NT2/D1 (cell line): ENCODE data around the gene CORIN.
"Not testable (repeated sequence)": the region's sequence is repeated elsewhere in the genome, so short reads cannot be mapped to it uniquely, and the experiment has no call there.

Experiments used
- DNase-seq: peaks from one replicate; pipeline ENCODE4 v3.0.0-alpha.2; 2011; ENCODE audit warnings: low read depth, low spot score
- H3K27me3 ChIP-seq: 2 replicates; pipeline ENCODE4 v1.6.0; 2011; ENCODE audit warnings: mild to moderate bottlenecking; ENCODE audit not compliant: insufficient read length, insufficient read depth
- H3K36me3 ChIP-seq: 2 replicates; pipeline ENCODE4 v1.6.1; 2011; ENCODE audit warnings: mild to moderate bottlenecking, low read length, mixed read lengths; ENCODE audit not compliant: insufficient read depth, insufficient read length
- H3K4me1 ChIP-seq: 2 replicates; pipeline ENCODE4 v1.5.1; 2011; ENCODE audit not compliant: insufficient read depth, insufficient read length
- H3K4me3 ChIP-seq: 2 replicates; pipeline ENCODE4 v1.5.1; 2011; ENCODE audit warnings: low read depth; ENCODE audit not compliant: insufficient read length
- H3K9ac ChIP-seq: 2 replicates; pipeline ENCODE4 v1.6.0; 2011; ENCODE audit warnings: low read depth; ENCODE audit not compliant: insufficient read length
- H3K9me3 ChIP-seq: 2 replicates; pipeline ENCODE4 v1.5.1; 2011; ENCODE audit warnings: mild to moderate bottlenecking, low read length; ENCODE audit not compliant: insufficient read depth
- SUZ12 ChIP-seq: IDR thresholded peaks from 2 replicates; pipeline ENCODE4 v1.6.1; 2011; ENCODE audit not compliant: insufficient read length, insufficient read depth; ENCODE audit errors: extremely low read depth
- YY1 ChIP-seq: IDR thresholded peaks from 2 replicates; pipeline ENCODE4 v1.6.1; 2011; ENCODE audit not compliant: insufficient read length, insufficient read depth
- ZNF274 ChIP-seq: IDR thresholded peaks from 2 replicates; pipeline ENCODE4 v1.6.1; 2011; ENCODE audit warnings: mild to moderate bottlenecking, low read depth, low read length

CORIN gene

GRCh38 chr4:47561331-47561730, 276.5 kb downstream of the CORIN start:
- Histone ChIP-seq H3K9me3 (no peaks in the 10 kb centered on the region), H3K9ac (no peak overlapping the region), H3K4me3 (no peak overlapping the region), H3K27me3 (no peaks in the 10 kb centered on the region), H3K4me1 (no peaks in the 10 kb centered on the region), H3K36me3 (no peaks in the 10 kb centered on the region)
- no peak for TF ChIP-seq YY1
- TF ChIP-seq ZNF274, result no peak
- no peak for TF ChIP-seq SUZ12
- no peak for DNase-seq

DNA sequence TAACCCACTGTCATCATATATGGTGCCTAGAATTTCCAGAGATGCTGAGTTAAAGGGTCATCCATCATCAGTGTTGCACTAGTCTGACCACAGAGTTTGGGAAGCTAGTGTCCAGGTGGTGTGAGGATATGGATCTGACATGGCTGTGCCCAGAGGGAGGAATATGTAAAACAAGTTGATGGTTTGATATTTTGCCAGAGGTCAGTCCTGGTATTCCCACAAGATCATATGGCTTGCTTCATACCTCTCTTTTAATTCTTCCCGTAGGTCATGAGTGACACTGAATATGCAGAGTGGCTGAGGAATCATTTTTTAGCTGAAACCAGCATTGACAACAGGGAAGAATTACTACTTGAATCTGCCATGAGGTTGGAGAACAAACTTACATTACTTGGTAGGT, 277.2 kb downstream of the CORIN start:
- Histone ChIP-seq H3K9me3 (no peaks in the 10 kb centered on the region), H3K4me1 (no peaks in the 10 kb centered on the region), H3K9ac (no peak overlapping the region), H3K27me3 (no peaks in the 10 kb centered on the region), H3K4me3 (no peak overlapping the region), H3K36me3 (no peaks in the 10 kb centered on the region)
- TF ChIP-seq YY1 (no peak), SUZ12 (no peak), ZNF274 (no peak)
- DNase-seq, result no peak

GRCh38 chr4:47557255-47557654, 280.6 kb downstream of the CORIN start:
- H3K4me3 ChIP-seq, result no peak overlapping the region
- H3K9me3 ChIP-seq, result no peaks in the 10 kb centered on the region
- no peak for DNase-seq
- H3K36me3 ChIP-seq, result no peaks in the 10 kb centered on the region
- TF ChIP-seq SUZ12 (no peak), YY1 (no peak), ZNF274 (no peak)
- no peaks in the 10 kb centered on the region for H3K4me1 ChIP-seq
- no peak overlapping the region for H3K9ac ChIP-seq
- H3K27me3 ChIP-seq, result no peaks in the 10 kb centered on the region

DNA sequence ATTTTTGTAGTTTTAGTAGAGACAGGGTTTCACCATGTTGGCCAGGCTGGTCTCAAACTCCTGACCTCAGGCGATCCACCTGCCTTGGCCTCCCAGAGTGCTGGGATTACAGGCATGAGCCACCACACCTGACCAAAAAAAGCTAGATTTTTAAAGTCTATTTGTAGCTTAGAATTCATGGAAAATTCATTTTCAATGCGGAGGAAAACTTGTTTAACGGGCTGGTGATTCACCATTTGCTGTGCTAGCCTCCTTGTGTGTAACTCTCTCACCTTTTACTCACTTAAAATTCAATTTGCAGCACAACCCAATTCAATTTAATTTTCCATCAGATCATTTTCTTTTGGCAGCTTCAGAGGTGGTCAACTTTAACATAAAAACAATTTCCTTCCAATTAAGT, 281.9 kb downstream of the CORIN start:
- H3K9me3 ChIP-seq, H3K4me3 ChIP-seq, H3K27me3 ChIP-seq, H3K36me3 ChIP-seq, DNase-seq, H3K9ac ChIP-seq, H3K4me1 ChIP-seq: not testable (repeated sequence)

DNA sequence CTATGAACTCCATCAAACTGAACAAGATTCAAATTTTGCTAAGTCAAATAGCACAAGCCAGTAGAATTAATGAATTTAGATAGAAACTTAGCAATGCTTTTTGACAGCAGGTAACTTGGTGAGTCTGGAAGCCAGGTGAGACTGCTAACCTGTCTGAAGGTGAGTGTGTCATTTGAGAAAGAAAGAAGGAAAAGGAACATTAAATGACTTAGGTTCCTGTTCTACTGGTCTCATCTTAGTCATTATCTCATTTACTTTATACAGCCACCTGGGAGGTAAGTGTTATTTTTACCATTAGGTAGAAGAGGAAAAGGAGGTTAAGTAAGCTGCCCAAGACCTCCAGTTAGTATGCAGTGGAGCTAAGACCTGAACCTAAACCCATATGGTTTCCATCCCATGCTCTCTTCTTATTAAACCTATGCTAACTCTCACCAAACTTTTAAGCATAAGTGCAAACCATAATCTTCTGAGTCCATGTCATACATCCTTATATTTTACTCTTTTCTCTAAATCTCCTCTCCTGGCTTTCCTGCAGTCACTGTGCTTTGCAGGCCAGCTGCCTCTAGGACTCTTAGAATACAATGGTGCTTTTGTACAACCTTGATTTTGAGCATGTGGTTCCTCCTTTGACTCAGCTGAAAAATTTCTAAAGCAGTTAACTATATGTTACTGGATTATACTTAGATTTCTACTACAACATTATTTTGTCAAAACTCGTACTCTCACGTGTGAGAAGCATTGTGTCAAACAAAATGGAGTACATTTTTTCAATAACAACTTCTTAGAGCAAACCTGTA, 284.3 kb downstream of the CORIN start:
- no peak overlapping the region for H3K9ac ChIP-seq
- DNase-seq, result no peak
- no peaks in the 10 kb centered on the region for H3K4me1 ChIP-seq
- no peak for TF ChIP-seq SUZ12
- no peak for TF ChIP-seq YY1
- no peak for TF ChIP-seq ZNF274
- no peak overlapping the region for H3K4me3 ChIP-seq
- H3K36me3 ChIP-seq, result no peaks in the 10 kb centered on the region
- no peaks in the 10 kb centered on the region for H3K9me3 ChIP-seq
- no peaks in the 10 kb centered on the region for H3K27me3 ChIP-seq

GRCh38 chr4:47551682-47552081, 286.2 kb downstream of the CORIN start:
- no peaks in the 10 kb centered on the region for H3K9me3 ChIP-seq
- no peak for DNase-seq
- no peaks in the 10 kb centered on the region for H3K27me3 ChIP-seq
- H3K9ac ChIP-seq, result no peak overlapping the region
- TF ChIP-seq SUZ12 (no peak), ZNF274 (no peak), YY1 (no peak)
- no peaks in the 10 kb centered on the region for H3K4me1 ChIP-seq
- H3K36me3 ChIP-seq, result no peaks in the 10 kb centered on the region
- no peak overlapping the region for H3K4me3 ChIP-seq

- no peak overlapping the region for H3K9ac ChIP-seq
- no peak for DNase-seq
- TF ChIP-seq SUZ12 (no peak), ZNF274 (no peak), YY1 (no peak)
- H3K9me3 ChIP-seq, result no peaks in the 10 kb centered on the region
- no peak overlapping the region for H3K4me3 ChIP-seq
- no peaks in the 10 kb centered on the region for H3K4me1 ChIP-seq
- H3K27me3 ChIP-seq, result no peaks in the 10 kb centered on the region
- H3K36me3 ChIP-seq, result no peaks in the 10 kb centered on the region
These were observed 286.8 kb downstream of the CORIN start for GRCh38 chr4:47550899-47551548.

- not testable (repeated sequence) for DNase-seq, H3K4me3 ChIP-seq, H3K4me1 ChIP-seq, H3K36me3 ChIP-seq, H3K9ac ChIP-seq, H3K27me3 ChIP-seq, H3K9me3 ChIP-seq
These were observed 287.5 kb downstream of the CORIN start for GRCh38 chr4:47550357-47550756.
